ENCODE measurements around the gene GRID2.
"Not testable (repeated sequence)": the region's sequence is repeated elsewhere in the genome, so short reads cannot be mapped to it uniquely, and the experiment has no call there.

Gene GRID2

DNA sequence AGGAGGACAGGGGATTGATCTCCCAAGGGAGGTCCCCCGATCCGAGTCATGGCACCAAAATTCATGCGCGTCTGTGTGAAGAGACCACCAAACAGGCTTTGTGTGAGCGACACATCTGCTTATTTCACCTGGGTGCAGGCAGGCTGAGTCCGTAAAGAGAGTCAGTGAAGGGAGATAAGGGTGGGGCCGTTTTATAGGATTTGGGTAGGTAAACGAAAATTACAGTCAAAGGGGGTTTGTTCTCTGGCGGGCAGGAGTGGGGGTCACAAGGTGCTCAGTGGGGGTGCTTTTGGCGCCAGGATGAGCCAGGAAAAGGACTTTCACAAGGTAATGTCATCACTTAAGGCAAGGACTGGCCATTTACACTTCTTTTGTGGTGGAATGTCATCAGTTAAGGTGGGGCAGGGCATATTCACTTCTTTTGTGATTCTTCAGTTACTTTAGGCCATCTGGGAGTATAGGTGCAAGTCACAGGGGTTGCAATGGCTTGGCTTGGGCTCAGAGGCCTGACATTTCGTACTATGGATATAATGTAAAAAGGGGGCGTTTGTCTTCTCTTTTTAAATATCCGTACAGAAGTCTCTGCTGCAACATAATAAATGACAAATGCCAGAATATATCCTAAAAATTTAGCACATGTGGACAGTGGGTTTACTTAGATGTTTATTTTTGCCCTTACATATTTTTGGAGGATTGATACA, 140.5 kb downstream of the GRID2 start:
- DNase-seq, result not testable (repeated sequence)

- DNase-seq, result no peak
These were observed 141.4 kb downstream of the GRID2 start for GRCh38 chr4:92445127-92445526.

DNA sequence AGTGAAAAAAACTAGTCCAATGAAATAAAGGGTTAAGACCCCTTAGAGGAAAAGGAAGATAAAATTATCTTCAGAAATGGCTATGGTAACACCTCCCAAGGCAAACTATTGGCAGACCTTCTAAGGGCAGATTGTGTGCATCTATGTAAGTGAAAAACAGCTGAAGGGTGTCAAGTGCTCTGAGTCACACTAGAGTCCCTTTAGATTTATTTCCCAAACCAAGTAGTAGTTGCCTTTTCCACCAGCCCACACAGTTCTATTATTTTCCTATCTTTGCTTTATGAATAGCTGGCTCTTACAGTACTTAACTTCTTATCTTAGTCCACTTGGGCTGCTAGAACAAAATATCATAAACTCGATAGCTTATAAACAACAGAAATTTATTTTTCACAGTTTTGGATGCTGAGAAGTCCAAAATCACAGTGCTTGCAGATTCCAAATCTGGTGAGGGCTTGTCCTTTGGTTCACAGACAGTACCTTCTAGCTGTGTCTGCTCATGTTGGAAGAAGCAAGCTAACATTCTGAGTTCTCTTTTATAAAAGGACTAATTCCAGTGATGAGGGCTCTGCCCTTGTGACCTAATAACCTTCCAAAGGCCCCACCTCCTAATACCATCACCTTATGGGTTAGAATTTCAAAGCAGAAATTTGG, 143.6 kb downstream of the GRID2 start:
- DNase-seq, result no peak

DNA sequence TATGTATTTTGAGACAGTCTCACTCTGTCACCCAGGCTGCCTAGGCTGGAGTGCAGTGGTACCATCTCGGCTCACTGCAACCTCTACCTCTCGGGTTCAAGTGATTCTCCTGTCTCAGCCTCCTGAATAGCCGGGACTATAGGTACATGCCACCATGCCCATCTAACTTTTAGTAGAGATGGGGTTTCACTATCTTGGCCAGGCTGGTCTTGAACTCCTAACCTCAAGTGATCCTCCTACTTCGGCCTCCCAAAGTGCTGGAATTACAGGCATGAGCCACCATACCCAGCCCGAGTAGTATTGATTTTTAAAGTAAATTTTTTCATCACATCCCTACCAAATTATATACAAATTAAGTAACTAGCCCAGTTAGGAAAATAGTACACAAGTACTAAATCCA, 144.4 kb downstream of the GRID2 start:
- DNase-seq, result not testable (repeated sequence)

DNA sequence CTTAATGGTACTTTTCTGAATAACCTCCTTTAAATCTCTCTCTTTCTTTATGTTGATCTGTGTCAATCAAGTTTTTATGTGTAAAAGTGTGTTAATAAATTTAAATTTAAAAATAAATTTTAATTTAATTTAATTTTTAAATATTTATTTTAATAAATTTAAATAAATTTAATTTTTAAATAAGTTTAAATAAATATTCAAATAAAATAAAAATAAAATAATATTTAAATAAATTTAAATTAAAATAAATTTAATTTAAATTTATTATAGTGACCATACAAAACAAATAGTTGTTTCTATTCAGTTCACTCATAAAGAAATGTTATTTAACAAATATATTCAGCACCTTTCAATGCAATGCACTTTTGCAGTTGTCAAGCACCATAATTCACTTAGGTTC, 146.9 kb downstream of the GRID2 start:
- DNase-seq, result no peak

DNA sequence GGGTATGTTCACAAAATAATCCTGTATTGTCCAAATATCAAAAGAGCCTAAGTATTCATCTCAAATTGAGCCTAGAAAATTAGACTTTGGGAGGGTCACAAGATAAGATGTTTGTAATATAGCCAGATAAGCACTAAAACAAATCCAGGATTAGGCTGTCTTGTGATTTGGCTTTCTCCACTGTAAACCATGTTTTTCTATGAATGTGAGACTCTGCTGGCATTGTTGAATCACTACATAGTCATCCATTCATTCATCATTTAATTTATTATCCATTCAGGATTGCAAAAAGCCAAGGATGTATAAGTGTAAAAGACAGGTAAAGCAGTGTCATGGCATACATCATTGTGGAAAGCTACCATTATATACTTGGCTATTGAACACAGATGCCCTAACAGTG, 148.0 kb downstream of the GRID2 start:
- DNase-seq, result no peak

- not testable (repeated sequence) for DNase-seq
These were observed 148.6 kb downstream of the GRID2 start for GRCh38 chr4:92452383-92452782.

DNA sequence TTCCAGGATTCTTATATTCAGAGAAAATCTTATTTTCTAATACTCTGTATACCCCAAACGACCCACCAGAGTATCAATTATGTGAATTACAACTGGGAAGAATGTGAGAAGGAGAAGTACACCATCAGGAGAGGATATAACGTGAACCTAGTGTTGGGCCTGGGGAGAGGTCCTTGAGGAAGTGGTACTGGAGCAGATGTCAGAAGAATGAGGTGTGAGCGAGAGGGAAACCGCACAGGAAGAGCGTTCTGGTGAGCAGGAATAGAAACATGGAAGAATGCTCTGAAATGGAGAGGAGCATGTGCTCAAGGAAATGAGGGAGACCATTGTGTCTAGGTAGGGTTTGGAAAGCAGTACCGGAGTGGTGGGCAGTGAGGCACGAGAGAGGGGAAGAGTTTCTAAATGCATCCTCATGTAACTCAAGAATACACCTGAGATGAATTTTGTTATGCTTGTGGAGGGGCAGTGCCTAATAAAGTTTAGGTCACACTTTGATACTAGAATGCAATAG, 151.6 kb downstream of the GRID2 start:
- no peak for DNase-seq

DNA sequence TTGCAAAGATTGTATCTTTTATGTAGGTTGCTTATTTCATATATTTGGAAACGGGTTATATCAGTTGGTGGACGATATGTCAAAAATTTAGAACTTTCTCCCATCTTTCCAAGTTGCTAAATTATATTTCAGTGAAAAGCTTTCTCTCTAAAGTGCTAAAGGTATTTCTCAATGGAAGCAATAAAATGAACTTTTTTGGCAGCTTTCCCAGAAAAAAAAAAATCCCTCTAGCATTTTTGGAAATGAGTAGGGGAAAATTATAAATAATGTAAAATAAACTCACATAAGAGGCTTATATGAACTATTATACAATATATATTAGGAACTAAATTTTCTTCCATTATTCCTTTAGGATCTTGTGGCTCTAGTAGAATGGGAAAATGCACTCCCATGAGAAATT, 152.2 kb downstream of the GRID2 start:
- DNase-seq, result no peak

DNA sequence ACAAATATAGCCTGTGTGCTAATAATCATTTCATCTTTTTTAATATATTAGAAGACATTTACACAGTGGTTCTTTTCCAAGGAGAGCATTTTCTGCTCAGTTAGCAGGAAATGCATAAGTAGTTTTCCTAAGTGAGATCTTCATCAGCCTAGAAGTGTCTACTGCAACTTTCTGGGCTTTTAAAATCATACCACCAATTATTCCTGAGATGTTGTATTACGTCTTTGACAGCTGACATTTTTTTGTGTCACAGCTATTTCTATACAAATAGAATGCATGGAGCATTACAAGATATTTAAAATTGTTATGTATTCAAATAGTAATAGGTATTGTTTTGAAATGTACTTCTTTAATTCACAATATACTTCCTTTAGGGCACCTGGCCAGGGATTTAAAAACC, 158.0 kb downstream of the GRID2 start:
- no peak for DNase-seq

DNA sequence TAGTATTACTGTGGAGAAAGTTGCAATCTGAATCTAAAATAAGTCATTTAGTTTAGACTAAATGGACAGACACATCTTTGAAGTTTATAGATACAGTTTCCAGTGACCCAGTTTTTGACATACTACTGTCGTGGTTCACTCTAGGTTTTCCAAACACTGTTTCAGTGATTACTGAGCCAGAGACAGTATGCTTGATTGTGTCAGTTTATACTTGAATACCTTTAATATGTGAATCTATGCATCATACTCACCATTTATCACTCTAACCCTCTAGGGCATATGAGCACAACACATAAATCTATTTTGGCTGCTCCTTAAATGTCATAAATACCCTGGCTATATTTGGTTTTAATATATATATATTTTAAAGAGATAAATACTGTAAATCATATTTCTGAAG, 173.5 kb downstream of the GRID2 start:
- no peak for DNase-seq

DNA sequence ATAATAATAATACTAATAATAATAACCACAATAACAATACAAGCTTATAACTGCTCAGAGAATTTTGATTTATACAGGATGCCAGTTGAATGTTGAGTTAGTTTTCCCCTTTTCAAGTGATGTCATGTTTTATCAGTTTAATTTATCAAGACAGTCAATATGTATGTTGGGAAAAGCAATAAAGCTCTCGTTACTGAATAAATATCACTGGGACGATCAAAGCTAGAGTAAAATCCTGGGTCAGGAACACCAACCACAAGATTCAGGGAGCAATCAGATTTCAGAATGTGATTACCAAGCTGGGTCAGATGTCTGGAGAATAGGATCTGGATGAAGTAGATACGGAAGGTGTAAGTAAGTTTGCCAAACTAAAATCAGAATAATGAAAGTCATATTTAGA, 179.6 kb downstream of the GRID2 start:
- no peak for DNase-seq

- no peak for DNase-seq
These were observed 184.7 kb downstream of the GRID2 start for GRCh38 chr4:92488496-92488895.

DNA sequence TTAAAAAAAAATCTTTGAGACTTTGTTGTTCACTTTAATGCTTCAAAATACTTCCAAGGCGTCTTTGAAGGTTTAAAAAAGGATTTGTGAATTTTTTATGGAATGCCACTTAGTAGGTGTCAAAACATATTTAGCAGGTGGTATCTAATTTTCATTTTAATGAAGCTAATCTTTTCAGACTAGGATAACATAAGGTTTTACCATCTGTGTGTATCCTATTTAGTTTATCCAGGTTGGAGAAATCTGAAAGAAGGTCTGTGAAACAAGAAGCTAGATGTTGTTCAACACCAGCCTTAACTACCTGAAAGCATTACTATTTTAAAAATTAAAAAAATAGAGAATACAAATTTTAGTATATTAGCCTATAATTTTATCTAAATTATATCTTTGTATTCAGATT, 193.4 kb downstream of the GRID2 start:
- no peak for DNase-seq

GRCh38 chr4:92501456-92501855, 197.7 kb downstream of the GRID2 start:
- DNase-seq, result no peak

GRCh38 chr4:92506933-92507332, 203.2 kb downstream of the GRID2 start:
- DNase-seq, result no peak

DNA sequence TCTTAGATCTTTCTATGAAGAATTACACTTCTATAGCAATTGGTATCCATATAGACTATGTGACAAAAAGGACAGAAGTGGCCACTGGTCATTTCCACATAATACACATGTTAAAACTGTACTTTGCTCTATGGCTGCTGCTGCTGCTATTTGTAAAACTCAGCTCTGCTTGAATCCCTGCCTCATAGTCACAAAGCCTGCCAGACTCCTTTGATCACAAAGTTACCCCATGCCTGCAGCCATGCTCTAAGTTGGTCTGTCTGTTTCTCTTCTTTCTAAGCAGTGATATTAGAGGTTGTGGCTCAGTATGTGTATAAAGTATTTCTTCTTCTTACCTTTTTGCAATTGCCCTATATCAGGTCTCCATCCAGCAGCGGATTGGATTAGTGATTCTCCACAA, 210.9 kb downstream of the GRID2 start:
- no peak for DNase-seq

GRCh38 chr4:92516450-92516849, 212.7 kb downstream of the GRID2 start:
- no peak for DNase-seq

DNA sequence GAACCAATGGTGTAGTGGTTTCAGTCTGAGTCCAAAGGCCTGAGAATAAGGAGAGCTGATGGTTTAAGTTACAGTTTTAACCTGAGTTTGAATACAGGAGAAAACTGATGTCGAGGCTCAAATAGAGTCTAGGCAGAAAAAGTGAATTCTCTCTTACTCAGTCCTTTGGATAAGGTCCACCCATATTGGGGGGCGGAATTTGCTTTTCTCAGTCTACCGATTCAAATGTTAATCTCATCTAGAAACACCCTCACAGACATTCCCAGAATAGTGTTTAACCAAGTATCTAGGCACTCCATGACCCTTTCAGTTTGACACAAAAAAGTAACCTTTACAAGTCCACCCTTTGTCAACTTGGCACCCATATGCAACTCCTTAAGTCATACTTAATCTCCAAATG, 216.0 kb downstream of the GRID2 start:
- DNase-seq, result no peak

GRCh38 chr4:92520563-92520962, 216.8 kb downstream of the GRID2 start:
- no peak for DNase-seq

- no peak for DNase-seq
These were observed 218.2 kb downstream of the GRID2 start for GRCh38 chr4:92521941-92522340.

DNA sequence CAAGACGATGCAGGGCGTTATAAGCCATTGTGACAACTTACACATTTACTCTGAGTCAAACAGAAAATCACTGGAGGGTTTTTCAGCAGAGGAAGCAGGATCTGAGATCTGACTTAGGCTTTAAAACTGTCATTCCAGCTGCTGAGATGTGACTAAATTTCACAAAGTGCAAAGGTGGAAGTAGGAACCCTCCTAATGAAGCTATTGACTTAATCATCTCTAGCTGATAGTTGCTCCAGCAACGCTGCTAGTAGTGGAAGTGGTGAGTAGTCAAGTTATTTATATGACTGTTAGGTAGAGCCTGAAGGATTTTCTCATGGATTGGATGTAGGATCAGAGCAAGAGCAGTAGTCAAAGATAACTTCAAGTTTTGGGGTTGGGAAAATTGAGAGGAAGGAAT, 218.6 kb downstream of the GRID2 start:
- no peak for DNase-seq

DNA sequence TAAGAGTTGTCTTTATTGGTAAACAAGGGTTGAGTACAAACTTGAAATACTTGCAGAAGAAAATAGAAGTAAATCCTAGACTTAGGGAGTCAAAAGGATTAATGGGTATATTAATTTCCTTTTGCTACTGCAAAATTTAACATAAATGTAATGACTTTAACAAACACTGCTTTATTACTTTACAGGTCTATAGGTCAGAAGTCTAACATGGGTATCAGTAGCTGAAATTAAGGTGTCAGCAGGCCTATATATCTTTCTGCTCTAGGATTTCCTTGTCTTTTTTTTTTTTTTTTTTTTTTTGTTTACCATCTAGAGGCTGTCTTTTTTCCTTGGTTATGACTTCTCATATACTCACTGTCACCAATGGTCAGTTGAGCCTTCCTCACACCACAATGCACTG, 220.4 kb downstream of the GRID2 start:
- no peak for DNase-seq

GRCh38 chr4:92528541-92528940, 224.8 kb downstream of the GRID2 start:
- DNase-seq, result no peak

DNA sequence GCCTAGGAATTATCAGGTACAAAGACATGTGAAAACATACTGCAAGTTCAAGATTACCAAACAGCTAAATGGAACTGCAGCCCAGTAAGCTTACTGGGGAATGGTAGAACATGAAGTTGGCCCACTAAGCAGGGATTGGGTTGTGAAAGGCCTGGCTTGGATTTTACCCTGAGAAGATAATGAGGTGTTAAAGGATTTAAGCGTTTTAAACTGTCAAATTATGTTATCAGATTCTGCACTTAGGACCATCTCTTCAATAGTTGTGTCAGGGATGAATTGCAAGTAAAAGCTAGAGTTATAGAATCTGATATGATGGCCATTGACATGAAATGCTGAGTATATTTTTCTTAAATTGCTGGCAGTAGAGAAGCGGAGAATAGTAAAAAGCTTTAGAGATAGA, 225.7 kb downstream of the GRID2 start:
- DNase-seq, result no peak

Data from activated CD4-positive, alpha-beta T cell treated with anti-CD3 and anti-CD28 coated beads for 1 hour (primary cell).